B cell (primary cell): ENCODE results near the gene CYP2U1. TPM values are rescaled to one million over a fixed set of nuclear protein-coding genes. Genes with fewer than 3 reads are reported as not detected.

Experiments
- ATAC-seq: fragments of 200-7000 bp; cut with Tn5 transposase; one replicate; pipeline ENCODE4 v1.10.0; 2021; ENCODE audit warnings: low read depth, mild to moderate bottlenecking, moderate number of reproducible peaks, moderate library complexity
- CTCF ChIA-PET: fragments of 350-600 bp; sonication (Branson Sonifier 250); formaldehyde crosslinking; loops from one replicate; lab custom pipeline; 2021; ENCODE audit warnings: antibody characterized with exemption, inconsistent platforms; lab: Charles Lee
- POLR2A ChIA-PET: fragments of 350-600 bp; sonication (Branson Sonifier 250); formaldehyde crosslinking; loops from one replicate; lab custom pipeline; 2021; ENCODE audit warnings: antibody characterized with exemption; lab: Charles Lee
- DNase-seq: peaks from one replicate; pipeline ENCODE4 v3.0.0; 2013
- H2AFZ ChIP-seq: 2 replicates; pipeline ENCODE4 v1.6.1; 2012; ENCODE audit warnings: mild to moderate bottlenecking, low read depth, low read length; ENCODE audit not compliant: insufficient read depth, poor library complexity, severe bottlenecking
- H3K27ac ChIP-seq, 2 donors: 1 replicate in 1 of 2; 2 replicates in 1 of 2; pipeline ENCODE4 v1.5.1; 2012 to 2013; ENCODE audit warnings: low read length in 2 of 2, mild to moderate bottlenecking in 2 of 2, moderate library complexity in 1 of 2
- H3K27me3 ChIP-seq, 4 experiments: fragments of 200-600 bp in 1 of 4; sonication (generic) in 1 of 4; replicated peaks in 1 of 4; 1 replicate in 2 of 4; 2 replicates in 2 of 4; pipeline versions ENCODE4 v1.6.1 to v1.7.0; 2013 to 2016; ENCODE audit warnings: low read length in 3 of 4, mild to moderate bottlenecking in 2 of 4, mixed read lengths in 1 of 4, moderate library complexity in 1 of 4; ENCODE audit not compliant: insufficient read depth in 4 of 4, control insufficient read depth in 3 of 4; ENCODE audit errors: control extremely low read depth in 1 of 4
- H3K36me3 ChIP-seq, 2 experiments: replicated peaks in 1 of 2; 1 replicate in 1 of 2; 2 replicates in 1 of 2; pipeline versions ENCODE4 v1.6.1 to v1.7.1; 2013; ENCODE audit warnings: low read length in 1 of 2; ENCODE audit not compliant: insufficient read depth in 2 of 2, control insufficient read depth in 1 of 2; ENCODE audit errors: control extremely low read depth in 1 of 2, extremely low read depth in 1 of 2
- H3K4me1 ChIP-seq, 2 donors: fragments of 200-600 bp in 1 of 2; sonication (generic) in 1 of 2; 1 replicate in 1 of 2; 2 replicates in 1 of 2; pipeline versions ENCODE4 v1.5.1 to v1.6.1; 2013 to 2017; ENCODE audit warnings: low read length in 2 of 2; ENCODE audit not compliant: control insufficient read depth in 2 of 2, insufficient read depth in 2 of 2
- H3K4me2 ChIP-seq: replicated peaks from 2 replicates; pipeline ENCODE3; 2012; ENCODE audit warnings: mild to moderate bottlenecking, low read depth, low read length; ENCODE audit not compliant: poor library complexity, severe bottlenecking
- H3K4me3 ChIP-seq, 5 experiments: fragments of 200-600 bp in 1 of 5; sonication (generic) in 1 of 5; 1 replicate in 3 of 5; 2 replicates in 2 of 5; pipeline versions ENCODE4 v1.5.1 to v1.7.0; 2011 to 2016; ENCODE audit warnings: low read length in 4 of 5, mild to moderate bottlenecking in 4 of 5, low read depth in 2 of 5, control low read depth in 1 of 5, moderate library complexity in 1 of 5; ENCODE audit not compliant: insufficient read depth in 1 of 5; ENCODE audit errors: control extremely low read depth in 1 of 5, extremely low read depth in 1 of 5
- H3K79me2 ChIP-seq: fragments of 200-600 bp; sonication (generic); one replicate; pipeline ENCODE4 v1.6.0; 2016; ENCODE audit warnings: low read length; ENCODE audit not compliant: control insufficient read depth, insufficient read depth
- H3K9ac ChIP-seq: fragments of 200-600 bp; sonication (generic); 2 replicates; pipeline ENCODE4 v1.6.1; 2017; ENCODE audit warnings: mild to moderate bottlenecking, low read length, moderate library complexity
- H3K9me3 ChIP-seq, 3 donors: one replicate each; pipeline versions ENCODE4 v1.6.1 to v1.7.1; 2013; ENCODE audit warnings: low read length in 2 of 3; ENCODE audit not compliant: control insufficient read depth in 2 of 3, insufficient read depth in 1 of 3; ENCODE audit errors: control extremely low read depth in 1 of 3
- H4K20me1 ChIP-seq: 2 replicates; pipeline ENCODE4 v1.6.0; 2012; ENCODE audit warnings: mild to moderate bottlenecking, low read length; ENCODE audit not compliant: insufficient read depth, control insufficient read depth, poor library complexity, severe bottlenecking
- H3K27ac Mint-ChIP-seq: one replicate; pipeline ENCODE4 v1.8.0; 2021; ENCODE audit warnings: mixed read lengths
- H3K27me3 Mint-ChIP-seq: one replicate; pipeline ENCODE4 v1.8.0; 2021; ENCODE audit warnings: mixed read lengths
- H3K4me1 Mint-ChIP-seq: one replicate; pipeline ENCODE4 v1.8.0; 2021; ENCODE audit warnings: mixed read lengths
- H3K4me3 Mint-ChIP-seq: one replicate; pipeline ENCODE4 v1.8.0; 2021; ENCODE audit warnings: mixed read lengths
- H3K9me3 Mint-ChIP-seq: one replicate; pipeline ENCODE4 v1.8.0; 2022; ENCODE audit warnings: mixed read lengths; ENCODE audit not compliant: insufficient read depth
- CTCF ChIP-seq: fragments of 200-600 bp; IDR thresholded peaks from one replicate; pipeline ENCODE4 v1.8.0; 2022; ENCODE audit warnings: antibody characterized with exemption, mild to moderate bottlenecking
- EZH2 ChIP-seq: IDR thresholded peaks from 2 replicates; pipeline ENCODE4 v1.6.1; 2012; ENCODE audit warnings: borderline replicate concordance, low read depth, mild to moderate bottlenecking, moderate library complexity, low read length; ENCODE audit not compliant: insufficient read depth, poor library complexity, severe bottlenecking
- WGBS: methylation state at CpG from one replicate; pipeline ENCODE4 v1.1.5; 2013; ENCODE audit warnings: missing lambda C conversion rate; ENCODE audit not compliant: insufficient coverage; 5-methylcytosine and 5-hydroxymethylcytosine counted together
- intact Hi-C: fragments of 100-400 bp; cut with micrococcal nuclease; formaldehyde crosslinking; loops from one replicate; pipeline ENCODE4 v1.10.0; 2022
- polyA plus RNA-seq: library from polyadenylated mRNA; depleted of rRNA; stranded (reverse); fragments of >200 nt; gene quantifications from 2 replicates; pipeline ENCODE4 v1.2.3, GENCODE V29; 2012
- total RNA-seq, 2 donors: library from RNA; stranded (reverse); fragments of 120-200 nt in 1 of 2; gene quantifications; 1 replicate in 1 of 2; 2 replicates in 1 of 2; pipeline versions ENCODE4 v1.2.3 to v1.2.4, GENCODE V29; 2013 to 2022

Gene CYP2U1
- total and polyA plus RNA-seq, 2 donors (not counting 1 experiment from before 2014, with no cell fraction given): 6.1 to 17.6 TPM

- POLR2A ChIA-PET: no interaction called here
- no peaks in the 10 kb centered on the region for H3K27me3 ChIP-seq
- no peaks in the 10 kb centered on the region for H4K20me1 ChIP-seq
- no peaks in the 10 kb centered on the region for H3K4me1 ChIP-seq
- Mint-ChIP-seq H3K27me3 (no peaks in the 10 kb centered on the region), H3K9me3 (no peaks in the 10 kb centered on the region), H3K4me3 (no peak overlapping the region), H3K27ac (no peak overlapping the region), H3K4me1 (no peaks in the 10 kb centered on the region)
- H2AFZ ChIP-seq: no peak overlapping the region
- H3K27ac ChIP-seq: no peak overlapping the region
- intact Hi-C loops: no loop called here
- H3K9me3 ChIP-seq: no peaks in the 10 kb centered on the region
- no peaks in the 10 kb centered on the region for H3K79me2 ChIP-seq
- H3K36me3 ChIP-seq: no peaks in the 10 kb centered on the region
- CTCF ChIA-PET: no interaction called here
- no peak overlapping the region for H3K4me3 ChIP-seq
- no peak for TF ChIP-seq CTCF
- no peak for TF ChIP-seq EZH2
- ATAC-seq (no peak), DNase-seq (no peak)
- no peak overlapping the region for H3K4me2 ChIP-seq
- over 99% methylated on average over 9 of the region's 12 CpGs for WGBS
- no peak overlapping the region for H3K9ac ChIP-seq
Measured at GRCh38 chr4:107970063-107970798, 38.9 kb downstream of the CYP2U1 start.

GRCh38 chr4:107972605-107973004 is 41.3 kb downstream of the CYP2U1 start:
- no peaks in the 10 kb centered on the region for H3K27me3 ChIP-seq
- no peaks in the 10 kb centered on the region for H3K27me3 Mint-ChIP-seq
- no peak for TF ChIP-seq EZH2
- no peak for TF ChIP-seq CTCF
- no peak overlapping the region for H3K4me2 ChIP-seq
- intact Hi-C loops: no loop called here
- no peak overlapping the region for H3K4me3 Mint-ChIP-seq
- no peak overlapping the region for H3K27ac Mint-ChIP-seq
- H3K27ac ChIP-seq: no peak overlapping the region
- CTCF ChIA-PET: interaction anchor here (0.7 to 1.6 kb wide), 2 partner anchors 46 to 129 kb away, joined by 4 to 5 read pairs; no protein-coding TSS in a partner anchor
- no peaks in the 10 kb centered on the region for H3K9me3 Mint-ChIP-seq
- H2AFZ ChIP-seq: no peak overlapping the region
- no peak overlapping the region for H3K4me3 ChIP-seq
- ATAC-seq (no peak), DNase-seq (no peak)
- no peaks in the 10 kb centered on the region for H4K20me1 ChIP-seq
- H3K9me3 ChIP-seq: no peaks in the 10 kb centered on the region
- H3K36me3 ChIP-seq: no peaks in the 10 kb centered on the region
- H3K4me1 Mint-ChIP-seq: no peaks in the 10 kb centered on the region
- H3K79me2 ChIP-seq: no peaks in the 10 kb centered on the region
- H3K4me1 ChIP-seq: no peaks in the 10 kb centered on the region
- POLR2A ChIA-PET: no interaction called here
- H3K9ac ChIP-seq: no peak overlapping the region
